Mammary epithelial cell (primary cell): ENCODE measurements around the gene HSF2BP.

ENCODE experiments used
- CTCF ChIP-seq, 2 donors: IDR thresholded peaks in 1 of 2; conservative IDR thresholded peaks in 1 of 2; 2 replicates each; pipeline ENCODE4 v1.5.1; 2011 to 2012; ENCODE audit warnings: inconsistent platforms in 2 of 2, low read length in 2 of 2, mild to moderate bottlenecking in 2 of 2, control low read depth in 1 of 2, low read depth in 1 of 2; ENCODE audit not compliant: insufficient read depth in 1 of 2; ENCODE audit errors: extremely low read depth in 1 of 2
- EZH2 ChIP-seq: IDR thresholded peaks from 2 replicates; pipeline ENCODE4 v1.6.1; 2012; ENCODE audit warnings: low read length, inconsistent platforms, borderline replicate concordance

- TF ChIP-seq CTCF (conservative IDR thresholded peaks at IDR 0.05 in 1 of 2, IDR thresholded peaks at IDR 0.05 in 1 of 2; ENCODE audit: extremely low read depth in 1 of 2, insufficient read depth in 1 of 2, low read depth in 1 of 2, low read length in 2 of 2) (no peak), EZH2 (no peak)
These were observed 16.1 kb downstream of the HSF2BP start for GRCh38 chr21:43643193-43643592.
